Left ventricle myocardium inferior (tissue), 1 donor: ENCODE data around the gene CRISPLD2. TPM values are rescaled to one million over a fixed set of nuclear protein-coding genes. Genes with fewer than 3 reads are reported as not detected.

Experiments
- DNase-seq: peaks from one replicate; pipeline ENCODE4 v3.0.0-alpha.2; 2020
- H3K27ac ChIP-seq: fragments of 200-600 bp; replicated peaks from 2 replicates; pipeline ENCODE4 v1.8.0; 2021
- H3K27me3 ChIP-seq: fragments of 200-600 bp; 2 replicates; pipeline ENCODE4 v1.8.0; 2021; ENCODE audit warnings: low read depth
- H3K36me3 ChIP-seq: fragments of 200-600 bp; 2 replicates; pipeline ENCODE4 v1.8.0; 2021
- H3K4me1 ChIP-seq: fragments of 200-600 bp; 2 replicates; pipeline ENCODE4 v1.8.0; 2021
- H3K4me3 ChIP-seq: fragments of 200-600 bp; 2 replicates; pipeline ENCODE4 v1.8.0; 2021; ENCODE audit warnings: mild to moderate bottlenecking, moderate library complexity
- H3K9me3 ChIP-seq: fragments of 200-600 bp; replicated peaks from 2 replicates; pipeline ENCODE4 v1.8.0; 2021
- CTCF ChIP-seq: fragments of 200-600 bp; IDR thresholded peaks from 2 replicates; pipeline ENCODE4 v1.8.0; 2021; ENCODE audit warnings: antibody characterized with exemption, mild to moderate bottlenecking, borderline replicate concordance
- intact Hi-C: fragments of 100-400 bp; cut with micrococcal nuclease; formaldehyde crosslinking; loops from one replicate; pipeline ENCODE4 v1.11.0; 2022
- total RNA-seq: library from RNA; stranded (reverse); fragmentation: NEBNext Ultra II Directional; extraction: Animal tissue kit (Norgen Biotek cat#: 25700); gene quantifications from one replicate; pipeline ENCODE4 v1.2.1, GENCODE V29; 2021
- donor health status: DM: no; HTN: yes; CAD: no; lungs with severe emphysema.

Gene CRISPLD2
- total RNA-seq, 1 donor from 2014 or later = 12.8 TPM

- Histone ChIP-seq H3K4me3 (no peak overlapping the region), H3K27ac (peak overlapping the region; percentile 41), H3K9me3 (no peaks in the 10 kb centered on the region), H3K4me1 (peaks cover 5% of the 10 kb centered on the region), H3K36me3 (no peaks in the 10 kb centered on the region), H3K27me3 (no peaks in the 10 kb centered on the region)
- intact Hi-C loops = no loop called here
- DNase-seq = no peak
- TF ChIP-seq CTCF = no peak
These were observed 86.2 kb downstream of the CRISPLD2 start for GRCh38 chr16:84905965-84906460.

- H3K4me3 ChIP-seq = no peak overlapping the region
- peaks cover 5% of the 10 kb centered on the region for H3K4me1 ChIP-seq
- TF ChIP-seq CTCF = no peak
- DNase-seq = no peak
- H3K27ac ChIP-seq = peak overlapping the region; percentile 41
- no peaks in the 10 kb centered on the region for H3K9me3 ChIP-seq
- H3K27me3 ChIP-seq = no peaks in the 10 kb centered on the region
- no peaks in the 10 kb centered on the region for H3K36me3 ChIP-seq
- intact Hi-C loops = no loop called here
These were observed 87.3 kb downstream of the CRISPLD2 start for GRCh38 chr16:84907051-84907450.

- Histone ChIP-seq H3K9me3 (no peaks in the 10 kb centered on the region), H3K4me1 (peaks cover 5% of the 10 kb centered on the region), H3K36me3 (no peaks in the 10 kb centered on the region), H3K27me3 (no peaks in the 10 kb centered on the region), H3K4me3 (no peak overlapping the region), H3K27ac (peak overlapping the region; percentile 41)
- peak; percentile 7 for TF ChIP-seq CTCF
- DNase-seq = no peak
- intact Hi-C loops = no loop called here
These were observed 87.8 kb downstream of the CRISPLD2 start for GRCh38 chr16:84907575-84907974.

- no peaks in the 10 kb centered on the region for H3K9me3 ChIP-seq
- H3K36me3 ChIP-seq = no peaks in the 10 kb centered on the region
- H3K27ac ChIP-seq = peak overlapping the region; percentile 23
- H3K4me3 ChIP-seq = no peak overlapping the region
- H3K4me1 ChIP-seq = peaks cover 22% of the 10 kb centered on the region
- intact Hi-C loops = no loop called here
- no peak for TF ChIP-seq CTCF
- DNase-seq = no peak
- peaks cover 6% of the 10 kb centered on the region for H3K27me3 ChIP-seq
These were observed 89.8 kb downstream of the CRISPLD2 start for GRCh38 chr16:84909476-84910085.

- peak overlapping the region; percentile 40 for H3K27ac ChIP-seq
These were observed 91.9 kb downstream of the CRISPLD2 start for GRCh38 chr16:84911486-84912216.

More at GRCh38 chr16:84911486-84912216, 91.9 kb downstream of the CRISPLD2 start:
- TF ChIP-seq CTCF = no peak
- Histone ChIP-seq H3K9me3 (no peaks in the 10 kb centered on the region), H3K36me3 (no peaks in the 10 kb centered on the region), H3K27me3 (peaks cover 13% of the 10 kb centered on the region), H3K4me1 (peaks cover 30% of the 10 kb centered on the region), H3K4me3 (no peak overlapping the region)
- intact Hi-C loops = no loop called here
- no peak for DNase-seq
